Measurements from ENCODE around the gene SPATA6. TPM values are rescaled to one million over a fixed set of nuclear protein-coding genes. Genes with fewer than 3 reads are reported as not detected.

The SPATA6 gene
- total and polyA plus RNA-seq, 2 donors (not counting 3 experiments of a cell fraction or from before 2014, with no cell fraction given), result 0.79 to 4.9 TPM

GRCh38 chr1:48254254-48254653 is 217.8 kb downstream of the SPATA6 start:
- intact Hi-C loops (cut with micrococcal nuclease) (no loop called here), dilution Hi-C loops (cut with MboI; ENCODE audit: extremely low pct_ligation_motif_present, low sequenced_read_pairs) (no loop called here)
- no TSS peak for BruUV-seq (replicated peaks)
- no peak for DNase-seq (ENCODE audit: low read depth, low spot score)
- Histone ChIP-seq H3K27me3 (ENCODE audit: control insufficient read depth in 2 of 2, insufficient read depth in 2 of 2, low read length in 2 of 2) (no peaks in the 10 kb centered on the region), H3K9me3 (replicated peaks; ENCODE audit: control insufficient read depth, insufficient read depth, low read length) (no peaks in the 10 kb centered on the region), H3K79me2 (ENCODE audit: control insufficient read depth, insufficient read depth, low read length) (no peaks in the 10 kb centered on the region), H4K20me1 (replicated peaks; ENCODE audit: control insufficient read depth, extremely low read depth, insufficient read depth, low read length) (no peaks in the 10 kb centered on the region), H3K4me3 (replicated peaks in 1 of 3; ENCODE audit: insufficient read depth in 1 of 3, low read depth in 1 of 3, low read length in 3 of 3) (no peak overlapping the region), H3K9ac (replicated peaks; ENCODE audit: extremely low read depth, insufficient read depth, low read length) (no peak overlapping the region), H3K36me3 (ENCODE audit: control insufficient read depth in 2 of 2, extremely low read depth in 1 of 2, insufficient read depth in 2 of 2, low read length in 2 of 2) (no peaks in the 10 kb centered on the region), H3K4me1 (ENCODE audit: control insufficient read depth, extremely low read depth, insufficient read depth, low read length) (no peaks in the 10 kb centered on the region), H3K4me2 (ENCODE audit: insufficient read depth, low read length) (no peak overlapping the region), H3K9me1 (replicated peaks; ENCODE audit: control insufficient read depth, extremely low read depth, insufficient read depth, low read length) (no peaks in the 10 kb centered on the region), H3K27ac (ENCODE audit: insufficient read depth, low read depth, low read length) (no peak overlapping the region), H2AFZ (ENCODE audit: low read depth, low read length) (no peak overlapping the region)
- ChIA-PET CTCF (interaction anchor here (1.4 kb wide), 1 partner anchor 19 kb away, joined by 5 read pairs; no protein-coding TSS in a partner anchor), POLR2A (no interaction called here)
- TF ChIP-seq CTCF (IDR thresholded peaks at IDR 0.05; ENCODE audit: extremely low read depth in 1 of 2, insufficient read depth in 1 of 2, low read depth in 1 of 2, low read length in 2 of 2) (no peak), POLR2AphosphoS5 (IDR thresholded peaks at IDR 0.05; ENCODE audit: insufficient read depth, low read depth, low read length) (no peak), FOS (IDR thresholded peaks at IDR 0.05; ENCODE audit: borderline replicate concordance, insufficient read depth, low read length) (no peak), EZH2 (IDR thresholded peaks at IDR 0.05; ENCODE audit: borderline replicate concordance, low read depth, low read length, severe bottlenecking) (no peak), GATA2 (IDR thresholded peaks at IDR 0.05; ENCODE audit: insufficient read depth, insufficient read length, low read depth, low read length) (no peak), JUN (IDR thresholded peaks at IDR 0.05; ENCODE audit: borderline replicate concordance, insufficient read depth, insufficient read length, low read depth) (no peak), MYC (IDR thresholded peaks at IDR 0.05; ENCODE audit: low read depth, low read length) (no peak), POLR2A (IDR thresholded peaks at IDR 0.05; ENCODE audit: low read depth, low read length) (no peak), MAX (IDR thresholded peaks at IDR 0.05; ENCODE audit: insufficient read depth, insufficient read length) (no peak)
- no peak for FAIRE-seq
